ENCODE data around the gene TIMMDC1.
"Not testable (repeated sequence)": the region's sequence is repeated elsewhere in the genome, so short reads cannot be mapped to it uniquely, and the experiment has no call there.

The TIMMDC1 gene

DNA sequence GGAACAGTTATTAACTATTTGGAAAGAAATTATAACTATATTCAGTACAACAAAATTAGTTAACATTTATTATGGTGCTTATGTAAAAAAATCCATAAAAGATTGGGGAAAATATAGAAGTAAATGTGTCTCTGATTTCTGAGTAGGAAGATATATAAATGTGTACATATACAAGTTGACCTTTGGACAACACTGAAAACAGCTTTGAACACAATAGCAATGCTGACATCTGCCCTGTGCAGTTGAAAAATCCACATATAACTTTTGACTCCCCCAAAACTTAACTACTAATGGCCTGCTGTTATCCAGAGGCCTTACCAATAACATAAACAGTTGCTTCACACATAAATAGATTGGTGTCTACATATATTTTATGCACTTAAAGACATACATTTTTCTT, 12.3 kb downstream of the TIMMDC1 start:
- DNase-seq (ENCODE audit: low spot score) = no peak

GRCh38 chr3:119514637-119515036, 16.3 kb downstream of the TIMMDC1 start:
- no peak for DNase-seq (ENCODE audit: low spot score)

DNA sequence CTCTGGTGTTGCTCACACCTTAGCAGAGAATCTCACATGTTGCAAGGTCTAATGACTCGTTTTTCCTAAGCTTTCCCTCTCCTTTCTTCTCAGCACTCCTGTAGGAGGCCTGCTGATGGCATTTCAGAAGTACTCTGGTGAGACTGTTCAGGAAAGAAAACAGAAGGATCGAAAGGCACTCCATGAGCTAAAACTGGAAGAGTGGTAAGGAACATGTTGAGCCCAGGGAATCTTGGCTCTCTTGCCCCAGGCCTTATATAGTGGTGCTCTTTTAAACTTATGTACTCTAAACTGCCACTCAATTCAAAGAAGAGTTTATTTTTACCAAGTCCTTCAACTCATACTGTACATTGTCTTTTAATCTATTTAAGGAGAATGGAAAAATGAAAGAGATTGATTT, 18.8 kb downstream of the TIMMDC1 start:
- DNase-seq (ENCODE audit: low spot score) = no peak

GRCh38 chr3:119518026-119518425, 19.7 kb downstream of the TIMMDC1 start:
- no peak for DNase-seq (ENCODE audit: low spot score)

DNA sequence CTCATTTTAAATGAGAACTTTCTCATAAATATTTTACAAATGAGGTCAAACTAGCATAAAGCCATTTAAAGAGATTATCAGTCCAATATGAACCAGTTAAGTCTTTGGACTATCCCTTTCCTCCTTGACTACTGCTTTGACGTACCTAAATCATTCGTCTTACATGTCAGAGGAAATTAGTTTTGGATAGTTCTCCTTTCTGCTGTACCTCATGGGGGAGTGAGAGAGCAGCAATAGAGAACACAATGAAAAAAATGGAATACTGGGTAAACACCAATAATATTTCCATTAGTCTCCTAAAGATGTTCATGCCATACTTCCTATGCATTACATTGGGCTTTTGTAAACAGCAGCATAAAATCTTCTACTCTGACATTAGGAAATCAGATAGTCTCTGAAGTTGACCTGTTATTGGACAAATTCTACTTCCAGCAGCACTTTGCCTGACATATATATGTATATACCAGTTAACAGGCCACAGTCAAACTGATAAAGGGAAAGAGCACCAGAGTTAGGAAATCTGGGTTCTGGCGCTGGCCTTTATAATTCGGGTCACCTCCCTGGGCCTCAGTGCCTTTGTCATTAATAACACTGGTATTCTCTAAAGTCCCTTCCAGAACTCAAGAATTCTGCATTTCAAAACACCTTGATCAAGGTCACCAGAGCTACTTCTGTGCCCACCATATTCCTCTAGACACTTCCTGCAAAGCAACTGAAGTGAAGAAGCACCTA, 26.8 kb downstream of the TIMMDC1 start:
- peak; percentile 6 for DNase-seq (ENCODE audit: low spot score)

DNA sequence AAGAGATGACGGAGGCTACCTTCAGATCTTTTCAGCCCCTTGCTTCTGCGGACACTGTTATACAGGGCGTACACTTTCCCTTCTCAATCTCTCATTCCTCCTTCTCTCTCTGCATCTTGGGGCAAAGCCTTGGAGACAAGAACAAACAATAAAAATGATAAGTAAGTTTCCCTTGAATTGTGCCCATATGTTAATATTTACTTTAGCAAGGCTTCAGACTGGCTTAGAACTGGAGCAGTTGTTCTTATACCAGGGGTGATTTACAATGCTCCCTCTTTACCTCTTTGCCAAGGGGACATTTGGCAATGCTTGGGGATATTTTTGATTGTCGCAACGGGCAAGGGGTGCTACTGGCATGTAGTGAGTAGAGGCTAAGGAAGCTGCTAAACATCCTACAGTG, 29.4 kb downstream of the TIMMDC1 start:
- no peak for DNase-seq (ENCODE audit: low spot score)

GRCh38 chr3:119529883-119530282, 31.5 kb downstream of the TIMMDC1 start:
- DNase-seq (ENCODE audit: low spot score) = no peak

- no peak for DNase-seq (ENCODE audit: low spot score)
Measured at GRCh38 chr3:119530456-119530855, 32.1 kb downstream of the TIMMDC1 start.

- no peak for DNase-seq (ENCODE audit: low spot score)
Measured at GRCh38 chr3:119531151-119531550, 32.8 kb downstream of the TIMMDC1 start.

GRCh38 chr3:119534296-119534695, 35.9 kb downstream of the TIMMDC1 start:
- no peak for DNase-seq (ENCODE audit: low spot score)

GRCh38 chr3:119536757-119537156, 38.4 kb downstream of the TIMMDC1 start:
- no peak for DNase-seq (ENCODE audit: low spot score)

GRCh38 chr3:119538772-119539171, 40.4 kb downstream of the TIMMDC1 start:
- no peak for DNase-seq (ENCODE audit: low spot score)

DNA sequence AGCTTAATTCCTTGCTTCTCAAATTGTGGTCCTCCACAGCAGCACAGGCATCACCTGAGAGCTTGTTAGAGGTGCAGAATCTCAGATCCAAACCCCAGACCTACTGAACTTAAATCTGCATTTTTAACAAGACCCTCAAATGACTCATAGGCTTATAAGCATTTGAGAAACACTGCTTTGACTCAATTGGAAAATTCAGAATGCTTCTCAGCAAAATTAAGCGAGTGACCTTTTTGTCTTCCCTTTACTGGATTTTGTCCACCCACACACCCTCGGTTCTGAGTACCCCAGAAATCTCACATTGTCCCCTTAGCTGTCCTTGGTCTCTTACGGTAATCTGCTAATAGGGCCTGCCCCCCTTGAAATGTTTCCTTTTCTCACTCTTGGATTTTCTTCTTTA, 43.2 kb downstream of the TIMMDC1 start:
- no peak for DNase-seq (ENCODE audit: low spot score)

DNA sequence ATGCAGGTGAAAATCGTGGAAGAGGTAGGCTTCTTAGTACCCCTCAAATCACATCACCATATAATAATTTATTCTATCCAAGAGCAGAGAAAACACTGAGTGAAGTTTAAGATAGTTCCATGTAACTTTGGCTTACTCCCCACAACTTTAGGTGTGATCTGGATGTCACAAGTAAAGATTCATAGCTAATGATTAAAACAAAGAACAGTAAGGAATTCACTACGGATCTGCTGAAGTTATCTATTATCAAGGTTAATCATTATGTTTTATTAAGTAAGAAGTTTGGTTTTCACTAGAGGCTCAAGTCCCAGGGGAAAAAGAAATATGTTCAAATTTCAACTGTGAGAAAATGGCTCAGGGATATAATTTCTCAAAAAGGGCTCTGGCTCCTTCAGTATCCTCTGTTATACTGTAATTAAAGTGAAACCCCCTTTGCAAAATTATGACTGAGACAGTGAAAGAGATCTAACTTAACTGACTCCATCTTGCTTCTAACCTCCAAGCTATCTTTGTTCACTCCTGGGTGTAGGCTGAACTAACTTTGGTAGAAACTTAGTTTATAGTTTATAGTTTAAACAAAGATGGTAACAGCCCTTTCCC, 43.9 kb downstream of the TIMMDC1 start:
- no peak for DNase-seq (ENCODE audit: low spot score)

- DNase-seq (ENCODE audit: low spot score) = no peak
Measured at GRCh38 chr3:119543147-119543546, 44.8 kb downstream of the TIMMDC1 start.

GRCh38 chr3:119547227-119547626, 48.9 kb downstream of the TIMMDC1 start:
- no peak for DNase-seq (ENCODE audit: low spot score)

GRCh38 chr3:119548341-119548740, 50.0 kb downstream of the TIMMDC1 start:
- no peak for DNase-seq (ENCODE audit: low spot score)

DNA sequence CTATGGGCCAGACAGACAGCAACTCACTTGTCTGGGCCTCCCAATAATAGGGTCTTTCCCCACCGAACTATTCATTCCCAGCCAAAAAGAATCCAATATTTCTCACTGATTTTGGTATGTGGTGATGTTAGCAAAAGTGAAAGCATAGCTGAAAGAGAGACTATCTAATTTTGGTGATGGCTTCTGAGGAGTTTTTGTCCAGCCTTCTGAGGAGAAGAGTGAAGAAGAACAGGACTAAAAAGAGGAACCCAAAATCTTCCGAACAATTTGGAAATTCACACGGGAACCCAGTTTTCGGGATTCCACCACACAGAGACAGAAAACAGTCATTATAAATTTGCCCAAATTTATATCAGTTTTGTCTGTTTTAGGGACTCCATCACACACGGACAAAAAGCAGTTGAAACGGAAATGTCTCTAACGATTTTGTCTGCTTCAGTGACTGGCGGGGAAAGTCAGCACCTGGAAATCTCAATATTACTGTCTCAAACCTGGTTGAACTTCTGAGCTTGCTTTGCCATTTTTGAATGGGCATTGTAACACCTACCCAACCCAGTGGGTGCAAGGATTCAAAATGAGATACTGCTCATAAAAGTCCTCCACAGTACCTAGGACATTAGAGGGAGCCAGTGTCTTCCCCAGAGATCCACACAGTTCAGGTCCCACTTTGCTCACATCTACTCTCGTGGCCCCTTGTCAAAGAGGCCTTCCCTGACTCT, 52.0 kb downstream of the TIMMDC1 start:
- DNase-seq (ENCODE audit: low spot score) = no peak

GRCh38 chr3:119551598-119551997, 53.3 kb downstream of the TIMMDC1 start:
- no peak for DNase-seq (ENCODE audit: low spot score)

- not testable (repeated sequence) for DNase-seq (ENCODE audit: low spot score)
Measured at GRCh38 chr3:119552928-119553327, 54.6 kb downstream of the TIMMDC1 start.

GRCh38 chr3:119553823-119554415, 55.6 kb downstream of the TIMMDC1 start:
- no peak for DNase-seq (ENCODE audit: low spot score)

- no peak for DNase-seq (ENCODE audit: low spot score)
Measured at GRCh38 chr3:119555309-119555735, 57.0 kb downstream of the TIMMDC1 start.

GRCh38 chr3:119555929-119556328, 57.6 kb downstream of the TIMMDC1 start:
- DNase-seq (ENCODE audit: low spot score) = no peak
